ENCODE measurements around the gene CD22.
"Not testable (repeated sequence)": the region's sequence is repeated elsewhere in the genome, so short reads cannot be mapped to it uniquely, and the experiment has no call there.

The CD22 gene

DNA sequence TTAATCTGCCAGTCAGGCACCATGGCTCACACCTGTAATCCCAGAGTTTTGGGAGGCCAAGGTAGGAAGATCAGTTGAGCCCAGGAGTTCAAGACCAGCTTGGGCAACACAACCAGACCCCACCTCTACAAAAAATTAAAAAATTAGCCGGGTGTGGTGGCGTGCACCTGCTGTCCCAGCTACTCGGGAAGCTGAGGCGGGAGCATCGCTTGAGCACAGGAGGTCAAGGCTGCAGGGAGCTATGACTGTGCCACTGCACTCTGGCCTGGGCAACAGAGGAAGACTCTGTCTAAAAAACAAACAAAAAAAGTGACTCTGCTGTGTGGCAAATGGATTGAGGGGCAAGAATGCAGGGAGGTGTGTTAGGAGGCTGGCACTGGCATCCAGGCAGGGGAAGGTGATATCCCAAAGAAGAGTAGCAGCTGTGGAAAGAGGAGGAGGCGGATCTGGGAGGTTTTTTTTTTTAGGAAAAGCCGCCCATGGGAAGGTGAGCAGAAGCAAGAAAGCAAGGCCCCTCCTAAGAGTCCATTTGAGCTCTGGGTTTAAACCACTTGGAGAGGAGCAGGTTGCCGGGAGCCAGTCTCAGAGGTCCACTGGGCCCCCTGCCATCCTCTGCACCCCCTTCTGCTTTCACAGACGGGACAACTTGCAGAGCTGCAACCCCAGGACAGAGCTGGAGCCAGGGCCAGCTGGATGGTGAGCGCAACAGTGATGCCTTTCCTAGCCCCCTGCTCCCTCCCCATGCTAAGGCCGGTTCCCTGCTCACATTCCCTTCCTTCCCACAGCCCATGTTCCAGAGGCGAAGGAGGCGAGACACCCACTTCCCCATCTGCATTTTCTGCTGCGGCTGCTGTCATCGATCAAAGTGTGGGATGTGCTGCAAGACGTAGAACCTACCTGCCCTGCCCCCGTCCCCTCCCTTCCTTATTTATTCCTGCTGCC is 44.6 kb upstream of the CD22 start:
- H3K4me2 ChIP-seq (ENCODE audit: low read length): no peak overlapping the region
- TF ChIP-seq EZH2phosphoT487 (IDR thresholded peaks at IDR 0.05; ENCODE audit: low read depth): no peak
- TF ChIP-seq, protein P1, sequence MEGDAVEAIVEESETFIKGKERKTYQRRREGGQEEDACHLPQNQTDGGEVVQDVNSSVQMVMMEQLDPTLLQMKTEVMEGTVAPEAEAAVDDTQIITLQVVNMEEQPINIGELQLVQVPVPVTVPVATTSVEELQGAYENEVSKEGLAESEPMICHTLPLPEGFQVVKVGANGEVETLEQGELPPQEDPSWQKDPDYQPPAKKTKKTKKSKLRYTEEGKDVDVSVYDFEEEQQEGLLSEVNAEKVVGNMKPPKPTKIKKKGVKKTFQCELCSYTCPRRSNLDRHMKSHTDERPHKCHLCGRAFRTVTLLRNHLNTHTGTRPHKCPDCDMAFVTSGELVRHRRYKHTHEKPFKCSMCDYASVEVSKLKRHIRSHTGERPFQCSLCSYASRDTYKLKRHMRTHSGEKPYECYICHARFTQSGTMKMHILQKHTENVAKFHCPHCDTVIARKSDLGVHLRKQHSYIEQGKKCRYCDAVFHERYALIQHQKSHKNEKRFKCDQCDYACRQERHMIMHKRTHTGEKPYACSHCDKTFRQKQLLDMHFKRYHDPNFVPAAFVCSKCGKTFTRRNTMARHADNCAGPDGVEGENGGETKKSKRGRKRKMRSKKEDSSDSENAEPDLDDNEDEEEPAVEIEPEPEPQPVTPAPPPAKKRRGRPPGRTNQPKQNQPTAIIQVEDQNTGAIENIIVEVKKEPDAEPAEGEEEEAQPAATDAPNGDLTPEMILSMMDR (IDR thresholded peaks at IDR 0.05; ENCODE audit: low read depth, low read length): no peak
- H3K4me1 ChIP-seq (ENCODE audit: low read length): peaks cover 13% of the 10 kb centered on the region

GRCh38 chr19:35285095-35285449 is 43.9 kb upstream of the CD22 start:
- no peak overlapping the region for H3K4me2 ChIP-seq (ENCODE audit: low read length)
- no peaks in the 10 kb centered on the region for H3K9me3 ChIP-seq (ENCODE audit: insufficient read depth, low read length)
- no peaks in the 10 kb centered on the region for H3K36me3 ChIP-seq (replicated peaks; ENCODE audit: low read depth, low read length)
- H3K4me1 ChIP-seq (ENCODE audit: low read length): peaks cover 13% of the 10 kb centered on the region
- no peak for TF ChIP-seq EZH2phosphoT487 (IDR thresholded peaks at IDR 0.05; ENCODE audit: low read depth)
- TF ChIP-seq, protein P1 (IDR thresholded peaks at IDR 0.05; ENCODE audit: low read depth, low read length): no peak
- no peaks in the 10 kb centered on the region for H3K79me2 ChIP-seq (ENCODE audit: low read length)
- no peaks in the 10 kb centered on the region for H4K20me1 ChIP-seq (ENCODE audit: insufficient read depth, low read length)
- H3K27me3 ChIP-seq (ENCODE audit: low read depth, low read length): peaks cover 21% of the 10 kb centered on the region; the same call in 1 of the 2 replicates
- H3K4me3 ChIP-seq (ENCODE audit: low read length): no peak overlapping the region
- H3K9ac ChIP-seq (ENCODE audit: low read length): no peak overlapping the region
- no peak overlapping the region for H2AFZ ChIP-seq (ENCODE audit: low read depth, low read length)
- H3K27ac ChIP-seq (ENCODE audit: low read length): no peak overlapping the region

More for the DNA sequence above, 44.6 kb upstream of the CD22 start:
- Histone ChIP-seq H2AFZ (ENCODE audit: low read depth, low read length) (no peak overlapping the region), H3K79me2 (ENCODE audit: low read length) (no peaks in the 10 kb centered on the region), H3K9me3 (ENCODE audit: insufficient read depth, low read length) (no peaks in the 10 kb centered on the region), H3K27ac (ENCODE audit: low read length) (no peak overlapping the region), H3K4me3 (ENCODE audit: low read length) (no peak overlapping the region), H3K36me3 (replicated peaks; ENCODE audit: low read depth, low read length) (peaks cover 4% of the 10 kb centered on the region), H3K27me3 (ENCODE audit: low read depth, low read length) (peaks cover 21% of the 10 kb centered on the region; the same call in 1 of the 2 replicates), H4K20me1 (ENCODE audit: insufficient read depth, low read length) (no peaks in the 10 kb centered on the region), H3K9ac (ENCODE audit: low read length) (no peak overlapping the region)

DNA sequence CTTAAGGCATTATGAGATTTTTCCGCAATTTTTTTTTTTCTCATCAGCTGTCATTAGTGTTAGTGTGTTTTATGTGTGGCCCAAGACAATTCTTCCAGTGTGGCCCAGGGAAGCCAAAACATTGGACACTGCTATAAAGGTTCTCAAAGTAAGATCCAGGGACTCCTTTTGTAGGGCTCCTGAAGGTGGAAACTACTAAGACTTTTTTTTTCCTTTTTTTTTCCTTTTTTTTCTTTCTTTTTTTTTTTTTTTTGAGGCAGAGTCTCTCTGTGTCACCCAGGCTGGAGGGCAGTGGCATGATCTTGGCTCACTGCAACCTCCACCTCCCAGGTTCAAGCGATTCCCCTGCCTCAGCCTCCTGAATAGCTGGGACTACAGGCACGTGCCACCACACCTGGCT is 43.5 kb upstream of the CD22 start:
- not testable (repeated sequence) for H3K36me3 ChIP-seq (replicated peaks; ENCODE audit: low read depth, low read length); H3K27ac ChIP-seq (ENCODE audit: low read length); H3K79me2 ChIP-seq (ENCODE audit: low read length); H3K4me2 ChIP-seq (ENCODE audit: low read length); H3K9ac ChIP-seq (ENCODE audit: low read length); H4K20me1 ChIP-seq (ENCODE audit: insufficient read depth, low read length); H2AFZ ChIP-seq (ENCODE audit: low read depth, low read length); H3K4me3 ChIP-seq (ENCODE audit: low read length); H3K9me3 ChIP-seq (ENCODE audit: insufficient read depth, low read length)
- Histone ChIP-seq H3K27me3 (ENCODE audit: low read depth, low read length) (peaks cover 25% of the 10 kb centered on the region; the same call in 1 of the 2 replicates), H3K4me1 (ENCODE audit: low read length) (peaks cover 13% of the 10 kb centered on the region)

DNA sequence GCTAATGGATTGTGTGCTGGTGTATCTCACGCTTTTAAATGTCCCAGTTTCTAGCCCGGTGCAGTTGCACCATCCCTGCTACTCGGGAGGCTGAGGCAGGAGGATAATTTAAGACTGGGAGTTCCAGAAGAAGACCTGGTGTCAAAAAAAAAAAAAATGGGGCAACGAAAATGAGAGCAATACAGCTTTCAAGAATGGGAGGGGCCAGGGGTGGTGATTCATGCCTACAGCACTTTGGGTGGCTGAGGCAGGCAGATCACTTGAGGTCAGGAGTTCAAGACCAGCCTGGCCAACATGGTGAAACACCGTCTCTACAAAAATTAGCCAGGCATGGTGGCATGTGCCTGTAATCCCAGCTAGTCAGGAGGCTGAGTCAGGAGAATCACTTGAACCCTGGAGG is 42.9 kb upstream of the CD22 start:
- H3K36me3 ChIP-seq (replicated peaks; ENCODE audit: low read depth, low read length); H3K4me3 ChIP-seq (ENCODE audit: low read length); H3K79me2 ChIP-seq (ENCODE audit: low read length); H3K9me3 ChIP-seq (ENCODE audit: insufficient read depth, low read length); H2AFZ ChIP-seq (ENCODE audit: low read depth, low read length); H3K9ac ChIP-seq (ENCODE audit: low read length); H4K20me1 ChIP-seq (ENCODE audit: insufficient read depth, low read length); H3K27ac ChIP-seq (ENCODE audit: low read length); H3K4me2 ChIP-seq (ENCODE audit: low read length): not testable (repeated sequence)
- Histone ChIP-seq H3K4me1 (ENCODE audit: low read length) (peaks cover 13% of the 10 kb centered on the region), H3K27me3 (ENCODE audit: low read depth, low read length) (peaks cover 27% of the 10 kb centered on the region)

GRCh38 chr19:35287713-35288112 is 41.3 kb upstream of the CD22 start:
- no peak for TF ChIP-seq EZH2phosphoT487 (IDR thresholded peaks at IDR 0.05; ENCODE audit: low read depth)
- TF ChIP-seq, protein P1 (IDR thresholded peaks at IDR 0.05; ENCODE audit: low read depth, low read length): no peak
- 0 out of 2 replicates have a peak, but pooled peaks cover 4% of the 10 kb centered on the region for H3K4me1 ChIP-seq (ENCODE audit: low read length)
- no peak overlapping the region for H3K27ac ChIP-seq (ENCODE audit: low read length)
- H3K79me2 ChIP-seq (ENCODE audit: low read length): no peaks in the 10 kb centered on the region
- H3K4me3 ChIP-seq (ENCODE audit: low read length): no peak overlapping the region
- no peak overlapping the region for H3K4me2 ChIP-seq (ENCODE audit: low read length)
- H3K9me3 ChIP-seq (ENCODE audit: insufficient read depth, low read length): no peaks in the 10 kb centered on the region
- H2AFZ ChIP-seq (ENCODE audit: low read depth, low read length): no peak overlapping the region
- H3K36me3 ChIP-seq (replicated peaks; ENCODE audit: low read depth, low read length): no peaks in the 10 kb centered on the region
- no peaks in the 10 kb centered on the region for H4K20me1 ChIP-seq (ENCODE audit: insufficient read depth, low read length)
- peaks cover 38% of the 10 kb centered on the region for H3K27me3 ChIP-seq (ENCODE audit: low read depth, low read length)
- H3K9ac ChIP-seq (ENCODE audit: low read length): no peak overlapping the region
